Measurements from ENCODE around the gene TTC29.
"Not testable (repeated sequence)": the region's sequence is repeated elsewhere in the genome, so short reads cannot be mapped to it uniquely, and the experiment has no call there.

TTC29 gene

DNA sequence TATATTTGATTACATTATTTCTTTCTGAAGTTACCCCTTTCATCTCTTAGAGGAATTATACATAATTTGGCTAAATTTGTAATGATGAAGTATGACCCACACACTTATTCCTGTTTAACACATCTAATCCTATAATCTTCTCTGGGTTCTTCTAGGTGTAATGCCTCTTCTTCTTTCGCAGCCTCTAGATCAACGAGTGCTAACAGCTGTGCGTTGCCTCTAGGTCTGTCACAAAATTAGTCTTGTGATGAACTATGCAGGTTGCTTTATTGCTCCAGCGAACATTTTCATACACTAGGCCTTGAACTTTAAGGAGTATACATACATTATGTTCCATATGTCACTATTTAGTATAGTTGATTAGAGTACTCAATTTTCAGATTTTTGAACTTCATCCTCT, 89.9 kb downstream of the TTC29 start:
- no peak for DNase-seq

DNA sequence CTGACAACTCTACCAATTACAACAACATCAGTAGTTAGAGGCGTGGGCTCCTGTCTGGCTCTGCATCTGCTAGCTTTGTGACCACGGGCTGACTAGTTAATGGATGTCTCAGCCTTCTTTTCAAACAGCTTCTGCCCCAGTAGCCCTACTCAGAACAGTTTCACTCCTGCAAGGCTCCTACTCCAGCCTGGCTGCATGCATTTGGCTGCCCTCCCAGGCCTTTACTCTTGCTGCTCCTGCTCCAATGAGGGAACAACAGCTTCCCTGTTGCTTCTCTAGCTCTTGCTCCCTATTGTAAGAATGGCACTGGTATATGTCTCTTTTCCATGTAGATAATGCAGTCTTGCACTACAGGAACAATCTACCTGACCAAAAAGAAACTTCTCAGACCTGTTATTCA, 93.3 kb downstream of the TTC29 start:
- DNase-seq = no peak

DNA sequence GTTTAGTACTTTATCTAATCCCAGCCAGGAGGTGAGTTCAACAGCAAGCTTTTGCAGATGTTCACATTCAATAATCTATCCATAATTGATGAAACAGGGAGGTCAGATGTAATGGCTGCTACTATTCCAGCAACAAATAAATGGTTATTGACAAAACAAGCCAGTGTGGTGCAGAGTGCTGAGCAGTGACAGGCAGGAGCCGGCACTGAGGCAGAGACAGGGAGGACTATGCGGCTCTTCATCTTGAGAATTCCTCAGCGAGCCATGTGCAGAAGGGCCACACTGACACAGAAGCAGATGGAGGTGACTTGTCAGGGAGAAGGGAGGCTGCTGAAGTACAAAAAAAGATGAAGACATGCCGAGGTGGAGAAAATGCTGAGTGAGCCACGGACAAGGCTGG, 98.3 kb downstream of the TTC29 start:
- no peak for DNase-seq

GRCh38 chr4:146846882-146847281, 98.8 kb downstream of the TTC29 start:
- DNase-seq = no peak

GRCh38 chr4:146844761-146845160, 100.9 kb downstream of the TTC29 start:
- no peak for DNase-seq

- no peak for DNase-seq
Observed at GRCh38 chr4:146842876-146843275, 102.8 kb downstream of the TTC29 start.

DNA sequence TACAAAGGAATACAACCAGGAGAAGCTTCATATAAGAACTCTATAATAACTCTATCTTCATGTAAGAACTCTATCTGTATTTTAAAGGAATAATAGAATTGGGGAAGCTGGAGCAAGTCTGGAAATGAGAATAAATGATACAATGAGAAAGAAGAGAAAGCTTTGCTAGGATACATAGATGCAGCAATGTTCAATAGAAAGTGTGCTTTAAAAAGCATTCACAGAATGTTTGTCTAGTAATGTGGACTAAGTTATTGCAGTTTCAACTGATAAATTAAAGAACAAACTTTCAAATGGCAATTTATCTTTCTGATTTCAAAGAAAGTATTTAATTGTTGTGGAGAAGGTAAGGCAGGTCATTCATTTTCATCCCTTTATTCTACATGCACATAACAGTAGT, 104.9 kb downstream of the TTC29 start:
- DNase-seq = no peak

- no peak for DNase-seq
Observed at GRCh38 chr4:146835096-146835495, 110.6 kb downstream of the TTC29 start.

DNA sequence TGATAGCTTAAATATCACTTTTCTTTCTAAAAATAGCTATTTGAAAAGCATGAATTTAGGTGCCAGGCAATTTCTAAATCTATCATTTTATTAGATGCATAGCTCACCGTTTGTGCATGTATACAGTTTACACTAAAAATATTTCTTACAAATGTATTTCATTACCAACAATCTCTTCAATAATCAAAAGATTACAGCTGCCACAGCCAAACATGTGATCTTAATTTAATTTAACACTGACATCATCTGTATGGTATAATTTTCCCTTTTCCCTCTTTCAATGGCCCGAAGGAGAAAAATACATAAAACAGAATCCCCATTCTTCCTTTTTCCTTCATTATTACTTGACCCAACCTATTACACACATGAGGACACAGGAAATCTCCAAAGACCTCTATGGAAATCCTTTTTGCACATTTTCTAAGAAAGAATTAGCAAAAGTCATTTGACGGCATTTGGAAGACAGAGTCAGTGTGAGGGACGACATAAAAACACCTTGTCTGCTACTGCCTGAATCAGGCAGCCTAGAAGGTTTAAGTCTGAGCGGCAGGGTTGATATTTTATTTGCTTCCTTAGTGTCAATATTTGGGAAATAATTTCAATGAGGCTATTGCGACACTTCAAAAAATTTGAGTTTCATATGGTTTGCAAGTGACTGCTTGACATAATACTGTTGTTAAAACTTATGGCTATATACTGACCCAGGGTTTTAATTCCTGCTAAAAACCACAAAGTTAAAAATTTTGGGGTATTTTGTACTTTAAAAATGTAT, 111.2 kb downstream of the TTC29 start:
- no peak for DNase-seq

DNA sequence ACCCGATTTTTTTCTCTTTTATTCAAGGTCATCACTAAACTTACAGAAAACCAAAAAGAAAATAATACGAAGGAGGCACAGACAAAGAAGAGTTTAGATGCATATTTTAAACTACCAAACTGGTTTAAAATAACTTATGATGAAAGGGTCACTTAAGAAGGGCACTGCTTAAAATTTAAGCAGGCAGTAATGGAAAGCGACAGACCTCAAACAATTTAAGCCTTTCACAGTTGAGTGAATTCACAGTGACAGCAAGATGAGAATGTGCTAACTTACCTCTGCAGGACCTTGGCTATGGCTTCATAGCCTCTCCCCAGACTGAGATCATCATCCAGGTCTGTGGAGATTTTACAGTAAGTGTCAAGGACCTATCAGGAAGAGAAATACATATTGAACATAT, 112.1 kb downstream of the TTC29 start:
- no peak for DNase-seq

- not testable (repeated sequence) for DNase-seq
Observed at GRCh38 chr4:146822980-146823379, 122.7 kb downstream of the TTC29 start.

DNA sequence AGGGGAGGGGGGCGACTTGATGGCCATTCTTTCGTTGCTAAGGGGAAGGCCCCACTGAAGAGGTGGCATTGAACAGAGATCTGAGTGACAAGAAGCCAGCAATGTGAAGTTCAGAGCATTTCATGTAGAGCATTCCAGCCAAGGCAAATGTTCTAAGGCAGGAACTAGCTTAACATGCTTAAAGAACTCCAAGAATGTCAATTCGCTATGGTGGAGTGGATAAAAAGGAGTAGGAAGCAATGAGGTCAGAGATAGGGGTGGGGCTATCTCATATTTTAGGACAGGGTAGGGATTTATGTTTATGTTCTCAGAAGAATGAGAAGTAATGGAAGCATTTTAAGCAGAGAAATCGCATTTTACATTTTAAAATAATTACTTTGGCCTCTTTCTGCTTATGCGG, 130.9 kb downstream of the TTC29 start:
- no peak for DNase-seq

- no peak for DNase-seq
Observed at GRCh38 chr4:146795711-146796110, 150.0 kb downstream of the TTC29 start.

- no peak for DNase-seq
Observed at GRCh38 chr4:146793727-146794126, 151.9 kb downstream of the TTC29 start.

DNA sequence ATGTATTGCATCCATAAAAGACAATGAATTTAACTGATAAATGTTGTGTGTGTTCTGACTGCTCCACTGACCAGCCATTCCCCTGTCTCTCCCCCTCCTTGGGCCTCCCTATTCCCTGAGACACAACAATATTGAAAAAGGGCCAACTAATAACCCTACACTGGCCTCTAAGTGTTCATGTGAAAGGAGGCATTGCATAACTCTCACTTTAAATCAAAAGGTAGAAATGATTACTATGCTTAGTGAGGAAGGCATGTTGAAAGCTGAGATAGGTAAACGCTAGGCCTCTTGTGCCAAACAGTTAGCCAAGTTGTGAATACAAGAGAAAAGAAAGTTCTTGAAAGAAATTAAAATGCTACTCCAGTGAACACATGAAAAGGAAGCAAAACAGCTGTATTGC, 154.2 kb downstream of the TTC29 start:
- no peak for DNase-seq

DNA sequence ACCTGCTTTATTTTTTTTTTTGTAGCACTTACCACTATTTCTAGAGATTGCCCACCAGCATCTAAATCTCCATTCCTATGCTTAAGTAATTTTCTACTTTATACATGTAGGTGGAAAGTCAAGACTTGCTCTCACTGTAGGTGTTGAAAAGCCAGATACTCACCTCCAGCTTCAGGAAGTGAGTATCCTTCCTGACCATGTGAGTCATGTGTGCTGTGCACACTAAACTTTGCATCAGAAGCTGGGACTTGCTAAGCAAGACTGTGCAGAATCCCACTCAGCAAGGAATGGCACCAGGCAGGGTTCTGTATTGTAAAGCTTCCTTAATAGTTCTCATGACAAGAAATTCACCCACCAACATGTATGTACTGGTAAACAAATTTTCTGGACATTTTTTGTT, 155.1 kb downstream of the TTC29 start:
- no peak for DNase-seq

DNA sequence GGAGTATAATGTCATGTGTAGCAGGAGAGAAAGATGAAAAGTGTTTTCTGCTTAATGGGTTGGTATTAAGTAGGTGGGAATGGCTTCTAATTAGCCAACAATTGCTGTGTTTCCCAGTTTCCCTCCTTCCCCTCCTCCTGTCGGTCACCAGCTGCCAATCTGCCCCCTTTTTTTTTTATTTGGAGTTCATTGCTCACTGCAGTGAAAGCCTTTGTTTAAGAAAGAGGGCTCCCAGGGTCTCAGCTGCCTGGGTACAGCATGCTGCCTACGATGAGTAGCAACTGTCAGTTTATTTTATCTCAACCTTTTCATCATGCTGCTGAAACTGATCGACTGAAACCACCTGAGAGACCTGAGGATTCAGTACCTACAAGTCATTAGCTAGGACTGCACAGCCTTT, 157.9 kb downstream of the TTC29 start:
- no peak for DNase-seq

DNA sequence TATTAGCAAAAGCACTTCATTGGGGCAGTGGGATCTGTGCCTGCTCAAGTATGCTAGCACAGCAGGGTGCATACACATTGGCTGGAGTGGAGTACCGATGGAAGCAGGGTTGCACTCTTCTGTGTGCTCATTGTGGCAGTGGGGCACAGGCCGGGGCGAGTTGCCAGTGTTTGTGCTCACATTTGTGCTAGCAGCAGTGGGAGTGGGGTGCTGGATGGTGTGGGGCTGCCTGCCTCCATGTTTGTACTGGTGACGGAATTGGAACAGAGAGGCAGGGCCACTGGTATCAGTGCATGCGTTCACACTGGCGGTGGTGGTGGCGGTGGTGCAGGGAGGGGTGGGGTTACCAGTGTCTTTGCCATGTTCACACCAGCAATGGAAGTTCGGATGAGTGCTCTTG, 169.0 kb downstream of the TTC29 start:
- no peak for DNase-seq

DNA sequence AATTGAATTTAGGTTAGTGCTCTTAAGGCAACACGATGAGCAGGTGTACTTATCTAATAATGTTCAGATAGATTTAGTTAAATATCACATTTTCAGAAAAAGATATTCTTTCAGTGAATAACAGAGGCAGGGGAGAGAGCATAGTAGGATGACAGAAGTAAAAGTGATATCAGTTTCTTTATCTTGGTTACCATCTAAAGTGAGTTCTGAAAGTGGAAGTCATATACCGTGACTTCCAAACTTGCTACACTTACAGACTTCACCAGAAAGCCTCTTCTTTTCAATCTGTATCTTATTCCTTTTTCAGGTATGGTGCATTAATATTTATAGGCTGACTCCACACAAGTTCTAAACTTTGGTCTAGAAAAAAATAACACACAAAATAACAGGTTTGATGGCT, 182.1 kb downstream of the TTC29 start:
- no peak for DNase-seq

GRCh38 chr4:146762016-146762415, 183.6 kb downstream of the TTC29 start:
- DNase-seq = no peak

DNA sequence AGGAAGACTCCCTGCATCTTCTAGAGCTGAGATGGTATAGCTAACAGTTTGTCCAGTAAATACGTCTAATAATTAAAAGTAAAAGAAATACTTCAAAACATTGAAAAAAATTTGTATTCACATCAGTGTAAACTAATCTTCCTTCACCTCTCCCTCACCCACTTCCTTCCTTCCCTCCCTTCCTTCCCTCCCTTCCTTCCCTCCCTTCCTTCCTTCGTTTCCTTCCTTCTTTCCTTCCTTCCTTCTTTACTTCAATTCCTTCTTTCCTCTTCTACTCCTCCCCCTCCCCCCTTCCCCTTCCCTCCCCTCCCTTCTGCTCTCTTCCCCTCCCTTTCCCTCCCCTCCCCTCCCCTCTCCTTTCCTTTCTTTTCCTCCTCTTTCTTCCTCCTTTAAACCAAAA, 203.2 kb downstream of the TTC29 start:
- DNase-seq = no peak

DNA sequence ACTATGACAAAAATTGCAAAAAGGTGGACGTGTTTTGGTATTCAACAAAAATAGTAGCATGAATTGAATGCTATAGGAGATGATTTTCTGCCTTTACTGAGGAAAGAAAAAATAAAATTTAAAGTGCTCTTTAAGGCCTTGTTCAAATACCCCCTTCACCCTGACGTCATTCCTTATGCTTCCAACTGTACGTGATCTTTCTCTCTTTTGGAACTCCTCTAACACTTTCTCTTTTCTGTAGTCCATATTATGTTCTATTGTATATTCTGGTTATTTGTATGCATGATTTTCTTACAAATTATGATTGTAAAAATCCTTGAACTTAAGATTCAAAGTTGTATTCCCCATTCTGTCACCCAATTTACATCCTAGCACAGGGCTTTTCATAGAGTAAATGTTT, 206.5 kb downstream of the TTC29 start:
- DNase-seq = no peak

- not testable (repeated sequence) for DNase-seq
Observed at GRCh38 chr4:146723519-146723918, 222.1 kb downstream of the TTC29 start.

- no peak for DNase-seq
Observed at GRCh38 chr4:146709956-146710355, 235.7 kb downstream of the TTC29 start.

- DNase-seq = no peak
Observed at GRCh38 chr4:146699910-146700309, 245.8 kb downstream of the TTC29 start.
